ENCODE results near the gene MET. TPM values are rescaled to one million over a fixed set of nuclear protein-coding genes. Genes with fewer than 3 reads are reported as not detected.

The MET gene
- polyA plus RNA-seq, 6 donors from 2014 or later: not detected

- ATAC-seq (ENCODE audit: low read depth in 2 of 2) (peak; percentile 96 to 98), DNase-seq (peak; percentile 45)
- peaks cover 15 to 22% (median 21%) of the 10 kb centered on the region in 3 donors for H3K4me1 Mint-ChIP-seq
- H3K27ac Mint-ChIP-seq: no peak overlapping the region
- H3K4me3 Mint-ChIP-seq: peak overlapping the region in 3 of 8 donors; percentile 12 to 34 (median 26)
- peaks cover 0 to 5% (median 0%) of the 10 kb centered on the region in 7 donors for H3K9me3 Mint-ChIP-seq
- H3K36me3 Mint-ChIP-seq: peaks cover 0 to 15% of the 10 kb centered on the region in 2 donors
- H3K27me3 Mint-ChIP-seq: peaks cover 36 to 40% (median 39%) of the 10 kb centered on the region in 3 donors
Observed at GRCh38 chr7:116692401-116693308, 20.7 kb downstream of the MET start.

- Mint-ChIP-seq H3K36me3 (peaks cover 0 to 15% of the 10 kb centered on the region in 2 donors), H3K4me3 (no peak overlapping the region), H3K27me3 (peaks cover 43 to 63% (median 48%) of the 10 kb centered on the region in 3 donors), H3K27ac (no peak overlapping the region), H3K9me3 (peaks cover 0 to 5% (median 0%) of the 10 kb centered on the region in 7 donors), H3K4me1 (peaks cover 13 to 15% (median 14%) of the 10 kb centered on the region in 3 donors)
- ATAC-seq (ENCODE audit: low read depth in 2 of 2) (no peak), DNase-seq (no peak)
Observed at GRCh38 chr7:116696707-116697106, 24.7 kb downstream of the MET start.

- peaks cover 0 to 15% of the 10 kb centered on the region in 2 donors for H3K36me3 Mint-ChIP-seq
- DNase-seq: no peak
Observed at GRCh38 chr7:116697152-116697551, 25.2 kb downstream of the MET start.

GRCh38 chr7:116697761-116698160 lies 25.8 kb downstream of the MET start:
- H3K4me1 Mint-ChIP-seq: peaks cover 6 to 9% (median 8%) of the 10 kb centered on the region in 3 donors
- DNase-seq: no peak
- H3K27ac Mint-ChIP-seq: no peak overlapping the region
- peaks cover 51 to 70% (median 54%) of the 10 kb centered on the region in 3 donors for H3K27me3 Mint-ChIP-seq
- H3K9me3 Mint-ChIP-seq: peaks cover 0 to 5% (median 0%) of the 10 kb centered on the region in 7 donors
- no peak overlapping the region for H3K4me3 Mint-ChIP-seq
- peaks cover 0 to 15% of the 10 kb centered on the region in 2 donors for H3K36me3 Mint-ChIP-seq
- ATAC-seq (ENCODE audit: low read depth in 2 of 2): no peak

More at GRCh38 chr7:116697152-116697551, 25.2 kb downstream of the MET start:
- Mint-ChIP-seq H3K9me3 (peaks cover 0 to 5% (median 0%) of the 10 kb centered on the region in 7 donors), H3K27me3 (peaks cover 45 to 65% (median 50%) of the 10 kb centered on the region in 3 donors), H3K27ac (no peak overlapping the region), H3K4me1 (peaks cover 12 to 15% (median 14%) of the 10 kb centered on the region in 3 donors), H3K4me3 (no peak overlapping the region)
- ATAC-seq (ENCODE audit: low read depth in 2 of 2): no peak

- H3K27me3 Mint-ChIP-seq: peaks cover 54 to 69% (median 57%) of the 10 kb centered on the region in 3 donors
- H3K27ac Mint-ChIP-seq: no peak overlapping the region
- H3K4me3 Mint-ChIP-seq: no peak overlapping the region
- ATAC-seq (ENCODE audit: low read depth in 2 of 2) (no peak), DNase-seq (no peak)
- peaks cover 0 to 15% of the 10 kb centered on the region in 2 donors for H3K36me3 Mint-ChIP-seq
- peaks cover 0 to 5% (median 0%) of the 10 kb centered on the region in 7 donors for H3K9me3 Mint-ChIP-seq
- H3K4me1 Mint-ChIP-seq: peaks cover 0 to 3% (median 3%) of the 10 kb centered on the region in 3 donors
Observed at GRCh38 chr7:116698396-116698795, 26.4 kb downstream of the MET start.

- Mint-ChIP-seq H3K9me3 (peaks cover 0 to 5% (median 0%) of the 10 kb centered on the region in 7 donors), H3K4me1 (no peaks in the 10 kb centered on the region), H3K27ac (peak overlapping the region in 1 of 6 donors; percentile 12), H3K4me3 (no peak overlapping the region), H3K36me3 (peaks cover 0 to 15% of the 10 kb centered on the region in 2 donors), H3K27me3 (peaks cover 57 to 67% (median 65%) of the 10 kb centered on the region in 3 donors)
- DNase-seq: no peak
- ATAC-seq (ENCODE audit: low read depth in 2 of 2): no peak
Observed at GRCh38 chr7:116698930-116699721, 27.1 kb downstream of the MET start.

GRCh38 chr7:116699722-116700120 lies 27.7 kb downstream of the MET start:
- Mint-ChIP-seq H3K4me3 (no peak overlapping the region), H3K36me3 (peaks cover 0 to 15% of the 10 kb centered on the region in 2 donors), H3K4me1 (no peaks in the 10 kb centered on the region), H3K27me3 (peaks cover 63 to 71% (median 70%) of the 10 kb centered on the region in 3 donors), H3K9me3 (peaks cover 0 to 5% (median 0%) of the 10 kb centered on the region in 7 donors), H3K27ac (no peak overlapping the region)
- DNase-seq: no peak
- no peak for ATAC-seq (ENCODE audit: low read depth in 2 of 2)

- ATAC-seq (ENCODE audit: low read depth in 2 of 2): no peak
- Mint-ChIP-seq H3K27ac (peak overlapping the region in 1 of 6 donors; percentile 4), H3K4me1 (no peaks in the 10 kb centered on the region), H3K27me3 (peaks cover 45 to 54% (median 54%) of the 10 kb centered on the region in 3 donors), H3K9me3 (no peaks in the 10 kb centered on the region), H3K36me3 (peaks cover 0 to 2% of the 10 kb centered on the region in 2 donors), H3K4me3 (no peak overlapping the region)
- no peak for DNase-seq
Observed at GRCh38 chr7:116702046-116702785, 30.2 kb downstream of the MET start.

- H3K36me3 Mint-ChIP-seq: no peaks in the 10 kb centered on the region
- no peak for DNase-seq
- H3K27me3 Mint-ChIP-seq: peaks cover 29 to 50% (median 44%) of the 10 kb centered on the region in 3 donors
- H3K4me1 Mint-ChIP-seq: no peaks in the 10 kb centered on the region
- H3K9me3 Mint-ChIP-seq: no peaks in the 10 kb centered on the region
- no peak for ATAC-seq (ENCODE audit: low read depth in 2 of 2)
- H3K27ac Mint-ChIP-seq: no peak overlapping the region
- H3K4me3 Mint-ChIP-seq: no peak overlapping the region
Observed at GRCh38 chr7:116704650-116705228, 32.7 kb downstream of the MET start.

- Mint-ChIP-seq H3K4me3 (no peak overlapping the region), H3K9me3 (no peaks in the 10 kb centered on the region), H3K27ac (no peak overlapping the region)
Observed at GRCh38 chr7:116705419-116705818, 33.4 kb downstream of the MET start.

GRCh38 chr7:116706668-116707126 lies 34.7 kb downstream of the MET start:
- Mint-ChIP-seq H3K36me3 (no peaks in the 10 kb centered on the region), H3K4me1 (no peaks in the 10 kb centered on the region), H3K27ac (no peak overlapping the region), H3K27me3 (peaks cover 35 to 58% (median 36%) of the 10 kb centered on the region in 3 donors), H3K4me3 (no peak overlapping the region), H3K9me3 (no peaks in the 10 kb centered on the region)
- ATAC-seq (ENCODE audit: low read depth in 2 of 2): no peak
- no peak for DNase-seq

More at GRCh38 chr7:116705419-116705818, 33.4 kb downstream of the MET start:
- no peak for DNase-seq
- Mint-ChIP-seq H3K36me3 (no peaks in the 10 kb centered on the region), H3K4me1 (no peaks in the 10 kb centered on the region), H3K27me3 (peaks cover 26 to 53% (median 40%) of the 10 kb centered on the region in 3 donors)
- no peak for ATAC-seq (ENCODE audit: low read depth in 2 of 2)

- Mint-ChIP-seq H3K4me3 (no peak overlapping the region), H3K36me3 (no peaks in the 10 kb centered on the region), H3K27ac (no peak overlapping the region), H3K27me3 (peaks cover 35 to 60% (median 37%) of the 10 kb centered on the region in 3 donors), H3K4me1 (no peaks in the 10 kb centered on the region), H3K9me3 (no peaks in the 10 kb centered on the region)
- ATAC-seq (ENCODE audit: low read depth in 2 of 2) (no peak), DNase-seq (no peak)
Observed at GRCh38 chr7:116707289-116707688, 35.3 kb downstream of the MET start.

Data from naive B cell (primary cell).